HG03558 (cell line): ENCODE results near the gene SYCP2.
"Not testable (repeated sequence)": the region's sequence is repeated elsewhere in the genome, so short reads cannot be mapped to it uniquely, and the experiment has no call there.

Experiments
- ATAC-seq: cut with Tn5 transposase; IDR thresholded peaks from one replicate; pipeline ENCODE4 v1.9.1; 2021; ENCODE audit warnings: moderate number of reproducible peaks; ENCODE audit not compliant: unreplicated experiment; ENCODE audit errors: extremely low read depth

The SYCP2 gene

GRCh38 chr20:59933296-59933848, at the start of gene SYCP2:
SYCP2 (minus strand) TSS chr20:59933637; CDS start chr20:59922413, 11,224 bp downstream.
- peak; percentile 9 for ATAC-seq

- no peak for ATAC-seq
Observed at GRCh38 chr20:59983076-59983475, 49.6 kb upstream of the SYCP2 start.

DNA sequence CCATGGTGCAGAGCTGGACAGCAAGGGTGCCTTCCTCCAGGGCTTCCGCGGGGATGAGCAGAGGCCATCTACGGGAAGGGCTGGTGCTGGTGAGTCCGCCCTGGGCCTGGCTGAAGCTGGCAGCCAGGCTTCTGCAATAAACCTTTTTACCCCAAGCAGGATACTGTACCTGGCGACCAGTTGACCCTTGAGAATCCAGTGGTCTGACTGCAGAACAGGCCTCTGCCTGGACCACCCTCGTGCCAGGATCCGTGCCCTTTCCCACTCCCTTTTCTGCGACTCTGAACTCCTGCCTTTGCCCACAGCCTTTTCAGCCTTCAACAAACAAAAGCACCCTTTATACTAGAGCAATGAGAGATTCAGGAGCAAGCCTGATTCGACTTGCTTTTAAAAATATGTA, 43.6 kb upstream of the SYCP2 start:
- no peak for ATAC-seq

DNA sequence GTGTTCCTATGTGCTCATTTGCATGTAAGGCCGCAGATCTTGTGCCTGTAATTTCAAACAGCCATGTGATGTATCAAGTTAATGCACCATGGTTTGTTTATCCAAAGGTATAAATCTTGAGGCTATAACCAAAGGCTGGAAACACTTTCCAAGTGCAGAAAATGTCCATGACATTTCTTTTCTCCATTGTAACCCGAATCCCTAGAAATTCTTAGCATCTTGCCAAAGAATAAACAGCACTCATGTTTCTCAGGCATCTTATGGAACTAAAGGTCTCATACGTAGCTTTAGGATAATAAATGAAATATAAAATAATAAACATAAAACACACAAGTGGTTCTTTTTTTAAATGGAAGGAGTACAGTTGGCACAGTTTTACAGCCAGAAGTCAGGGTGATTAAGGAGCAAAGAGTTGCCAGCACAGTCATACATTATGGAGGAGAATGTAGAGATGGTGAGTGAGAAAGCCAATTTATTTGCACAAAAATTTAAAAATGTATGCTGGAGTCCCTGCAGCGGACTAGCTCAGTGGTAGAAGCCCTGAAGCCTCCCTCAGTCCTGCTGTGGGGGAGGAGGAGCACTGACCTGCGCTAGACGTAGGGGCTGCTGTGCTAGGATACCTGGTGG, 42.8 kb upstream of the SYCP2 start:
- no peak for ATAC-seq

DNA sequence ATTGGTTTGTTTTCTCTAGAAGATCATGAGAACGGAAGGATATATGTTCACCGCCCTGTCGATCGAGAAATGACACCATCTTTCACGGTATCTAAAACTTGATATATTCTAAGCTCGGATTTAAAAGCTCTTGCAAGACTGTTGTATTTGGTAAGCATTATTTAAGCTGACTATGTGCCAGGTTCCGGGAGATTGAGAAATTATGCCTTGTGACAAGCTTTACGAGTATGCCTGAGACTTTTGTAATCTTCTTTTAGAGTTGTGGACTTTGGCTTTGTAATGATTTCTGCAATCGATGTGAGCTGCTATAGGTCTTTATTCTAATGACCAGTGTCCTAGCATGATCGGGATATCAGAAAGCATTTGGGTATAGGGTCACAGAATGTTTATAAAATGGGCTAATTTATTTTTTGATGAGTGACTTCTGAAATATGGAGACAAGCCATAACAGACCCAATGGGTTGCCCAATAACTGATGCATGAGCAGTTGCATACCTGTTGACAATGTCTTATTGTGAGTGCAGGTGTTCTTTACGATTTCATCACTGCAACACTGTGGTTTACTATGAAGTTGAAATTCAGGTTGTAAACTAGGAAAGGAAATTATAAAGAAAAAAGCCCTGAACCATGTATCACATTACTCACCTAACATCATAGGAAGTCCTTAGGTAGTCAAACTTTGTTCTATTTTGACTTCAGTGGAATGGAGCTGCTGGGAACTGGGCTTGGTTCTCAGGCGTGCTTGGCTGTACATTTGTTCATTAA, 38.8 kb upstream of the SYCP2 start:
- no peak for ATAC-seq

- ATAC-seq = no peak
Observed at GRCh38 chr20:59971428-59971827, 38.0 kb upstream of the SYCP2 start.

DNA sequence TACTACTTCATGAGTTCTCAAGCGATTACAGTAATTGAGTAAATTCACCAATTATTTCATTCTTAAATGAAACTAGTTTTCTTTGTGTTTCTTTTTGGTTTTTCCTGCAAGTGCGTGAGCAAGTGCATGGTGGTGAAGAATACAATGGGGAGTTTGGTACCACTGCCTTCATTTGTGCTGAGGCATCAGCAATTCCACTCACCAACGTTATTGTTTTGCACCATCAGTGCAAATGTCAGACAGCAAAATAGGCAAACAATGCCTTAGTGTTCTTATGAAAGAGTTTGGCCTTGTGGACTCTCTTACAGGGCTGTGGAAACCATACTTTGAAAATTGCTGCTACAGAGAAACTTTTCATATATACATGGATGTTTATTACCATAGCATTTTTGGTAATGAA, 33.0 kb upstream of the SYCP2 start:
- ATAC-seq = no peak

DNA sequence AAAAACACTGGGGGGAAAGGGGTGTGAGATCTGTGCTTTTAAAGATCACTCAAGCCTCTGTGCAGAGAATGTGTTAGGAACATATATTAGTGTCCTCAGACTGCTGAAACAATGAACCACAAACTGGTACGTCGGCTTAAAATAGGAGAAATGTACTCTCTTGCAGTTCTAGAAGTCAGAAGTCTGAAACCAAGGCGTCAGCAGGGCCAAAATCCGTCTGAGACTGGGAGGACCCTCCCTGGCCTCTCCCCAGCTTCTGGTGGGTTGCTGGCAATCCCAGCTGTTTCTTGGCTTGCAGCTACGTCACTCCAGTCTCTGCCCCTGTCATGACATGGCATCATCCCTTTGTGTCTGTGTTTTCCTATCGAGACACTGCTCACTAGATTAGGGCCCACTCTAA, 28.7 kb upstream of the SYCP2 start:
- ATAC-seq = no peak

- ATAC-seq = no peak
Observed at GRCh38 chr20:59961423-59961822, 28.0 kb upstream of the SYCP2 start.

DNA sequence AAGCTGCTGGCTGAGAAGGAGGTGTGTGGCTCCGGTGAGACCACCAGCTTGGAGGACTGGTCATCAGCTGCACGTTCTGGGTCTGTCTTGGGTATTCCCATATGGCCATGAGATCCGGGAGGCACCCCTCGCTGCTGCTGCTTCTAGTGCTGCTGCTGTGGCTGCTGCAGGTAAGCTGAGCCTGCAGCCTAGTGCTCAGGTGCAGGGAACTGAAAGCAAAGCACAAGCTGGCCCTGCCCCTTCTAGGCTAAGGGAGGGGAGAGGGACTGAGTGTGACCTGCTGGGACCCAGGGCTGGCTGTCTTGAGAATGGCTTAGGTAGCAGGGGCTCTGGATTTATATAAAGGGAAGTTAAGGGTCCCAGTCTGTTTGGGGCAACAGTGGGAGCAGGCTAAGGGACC, 25.2 kb upstream of the SYCP2 start:
- ATAC-seq = no peak

GRCh38 chr20:59958123-59958522, 24.7 kb upstream of the SYCP2 start, which contains the start of gene CDH26:
CDH26 (plus strand) TSS chr20:59958423; CDS start chr20:59958727, 304 bp downstream.
- no peak for ATAC-seq

GRCh38 chr20:59957568-59957967, 24.1 kb upstream of the SYCP2 start:
- ATAC-seq = not testable (repeated sequence)

- ATAC-seq = no peak
Observed at GRCh38 chr20:59955131-59955796, 21.8 kb upstream of the SYCP2 start.

- no peak for ATAC-seq
Observed at GRCh38 chr20:59954718-59955117, 21.3 kb upstream of the SYCP2 start.

DNA sequence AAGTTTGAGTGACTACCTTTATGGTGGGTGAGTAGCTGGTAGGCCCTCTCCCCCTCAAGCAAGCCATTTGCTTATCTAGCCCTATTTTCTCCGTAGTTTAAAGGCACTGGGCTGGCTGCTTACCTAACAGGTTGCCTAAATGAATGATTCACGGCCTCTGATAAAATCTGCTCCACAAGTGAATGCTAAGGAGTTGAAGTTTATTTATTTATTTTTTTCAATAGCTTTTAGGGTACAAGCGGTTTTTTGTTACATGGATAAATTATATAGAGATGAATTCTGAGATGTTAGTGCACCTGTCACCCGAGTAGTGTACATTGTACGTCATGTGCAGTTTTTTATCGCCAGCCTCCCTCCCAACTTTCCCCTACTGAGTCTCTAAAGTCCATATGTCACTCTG, 16.5 kb upstream of the SYCP2 start:
- ATAC-seq = no peak

GRCh38 chr20:59948828-59949720, 15.6 kb upstream of the SYCP2 start:
- no peak for ATAC-seq

DNA sequence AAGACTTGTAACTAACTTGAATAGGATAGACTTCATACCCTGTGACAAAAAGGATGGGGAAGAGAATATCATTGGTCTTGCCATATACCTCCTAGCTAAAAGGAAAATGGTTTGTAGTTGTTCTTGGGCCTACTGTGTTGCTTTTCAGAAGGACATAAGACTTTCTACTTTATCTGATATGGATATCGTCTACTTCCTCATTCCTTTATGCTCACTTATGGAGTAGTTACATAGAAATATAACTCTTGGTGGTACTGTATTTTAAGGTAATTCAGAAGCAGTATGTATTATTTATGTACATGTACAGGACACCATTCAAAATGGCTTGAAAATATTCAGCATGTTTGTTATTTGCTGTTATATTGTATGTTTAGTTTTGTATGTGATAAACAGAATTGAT, 14.8 kb upstream of the SYCP2 start:
- ATAC-seq = no peak

DNA sequence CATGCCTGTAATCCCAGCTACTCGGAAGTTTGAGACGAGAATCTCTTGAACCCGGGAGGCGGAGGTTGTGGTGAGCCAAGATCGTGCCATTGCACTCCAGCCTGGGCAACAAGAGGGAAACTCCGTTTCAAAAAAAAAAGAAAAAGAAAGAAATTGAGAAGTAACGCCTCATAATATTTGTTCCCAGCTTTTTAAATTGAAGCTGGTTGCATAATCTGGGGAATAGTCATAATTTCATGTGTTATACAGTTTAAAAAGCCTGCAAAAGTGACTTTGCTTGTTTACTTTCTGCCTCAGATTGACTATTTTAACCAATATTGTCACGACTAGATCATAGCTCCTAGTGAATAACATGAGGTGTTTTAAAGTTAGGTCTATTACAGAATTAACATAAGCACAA, 13.9 kb upstream of the SYCP2 start:
- ATAC-seq = no peak

DNA sequence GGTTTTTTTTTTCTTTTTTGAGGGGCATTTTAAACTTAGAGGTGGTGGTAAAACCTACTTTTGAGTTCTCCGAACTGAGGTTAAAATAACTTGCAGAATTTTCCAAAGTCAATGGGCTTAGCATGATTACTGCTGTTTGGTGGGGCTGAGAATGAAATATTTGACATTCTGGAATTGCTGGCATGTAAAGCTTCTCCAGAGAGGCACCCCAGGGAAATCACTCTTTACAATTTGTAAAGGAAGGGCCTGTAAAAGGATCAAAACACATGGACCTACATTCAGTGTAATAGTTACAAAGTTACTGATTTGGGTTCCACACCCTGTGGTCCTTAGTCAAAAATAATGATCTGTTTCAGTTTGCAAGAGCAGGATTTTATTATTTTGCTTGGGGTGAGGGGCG, 12.3 kb upstream of the SYCP2 start:
- no peak for ATAC-seq

DNA sequence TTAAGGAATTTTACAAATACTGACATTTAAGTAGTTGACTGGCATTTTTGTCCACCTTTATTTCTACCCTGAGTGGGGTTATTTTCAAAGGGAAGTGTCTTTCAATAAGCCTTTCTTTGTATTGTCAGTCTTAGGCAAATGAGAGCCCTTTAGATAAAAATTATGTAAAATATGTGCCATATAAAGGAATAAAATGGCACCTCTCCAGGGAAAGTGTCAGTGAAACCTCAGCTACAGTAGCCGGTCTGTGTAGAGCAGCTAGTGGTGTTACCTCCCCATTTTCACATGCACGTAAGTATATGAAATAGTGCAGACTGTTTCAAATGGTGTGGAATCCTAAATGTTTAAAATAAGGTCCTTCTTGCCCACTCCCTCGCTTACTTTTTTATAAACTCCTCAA, 11.7 kb upstream of the SYCP2 start:
- no peak for ATAC-seq
